Gastrocnemius medialis (tissue), 4 donors: Measurements from ENCODE around the gene TCP11L2. TPM values are rescaled to one million over a fixed set of nuclear protein-coding genes. Genes with fewer than 3 reads are reported as not detected.

Experiments
- ATAC-seq, 2 donors: fragments of 150-250 bp; one replicate each; pipeline ENCODE4 v1.9.1; 2016
- DNase-seq, 2 donors: peaks; one replicate each; pipeline ENCODE4 v3.0.0-alpha.2; 2019
- H3K27ac ChIP-seq, 4 donors: fragments of 200-600 bp; sonication (generic); 1 replicate in 1 of 4; 2 replicates in 3 of 4; pipeline ENCODE4 v1.5.1; 2016 to 2018; ENCODE audit warnings: mild to moderate bottlenecking in 2 of 4, moderate library complexity in 1 of 4
- H3K27me3 ChIP-seq, 3 donors: fragments of 200-600 bp; sonication (generic) in 2 of 3; 1 replicate in 1 of 3; 2 replicates in 2 of 3; pipeline versions ENCODE4 v1.5.1 to v1.6.0; 2016 to 2019; ENCODE audit warnings: mild to moderate bottlenecking in 1 of 3, moderate library complexity in 1 of 3
- H3K36me3 ChIP-seq, 2 donors: fragments of 200-600 bp; sonication (generic) in 1 of 2; one replicate each; pipeline ENCODE4 v1.5.1; 2017 to 2018
- H3K4me1 ChIP-seq, 2 donors: fragments of 200-600 bp; sonication (generic) in 1 of 2; one replicate each; pipeline ENCODE4 v1.5.1; 2016 to 2017; ENCODE audit warnings: mild to moderate bottlenecking in 2 of 2
- H3K4me3 ChIP-seq, 4 donors: fragments of 200-600 bp; sonication (generic) in 3 of 4; 1 replicate in 1 of 4; 2 replicates in 3 of 4; pipeline ENCODE4 v1.5.1; 2016 to 2019; ENCODE audit warnings: mild to moderate bottlenecking in 2 of 4
- H3K9me3 ChIP-seq, 3 donors: fragments of 200-600 bp; sonication (generic) in 2 of 3; 1 replicate in 1 of 3; 2 replicates in 2 of 3; pipeline ENCODE4 v1.5.1; 2016 to 2019
- CTCF ChIP-seq, 5 experiments: fragments of 450-650 bp in 3 of 5; fragments of 200-600 bp in 2 of 5; sonication (generic) in 2 of 5; IDR thresholded peaks in 4 of 5; conservative IDR thresholded peaks in 1 of 5; 1 replicate in 4 of 5; 2 replicates in 1 of 5; pipeline ENCODE4 v1.5.1; 2016 to 2019; ENCODE audit warnings: antibody characterized with exemption in 5 of 5, mild to moderate bottlenecking in 3 of 5, moderate library complexity in 3 of 5
- POLR2A ChIP-seq, 2 donors: fragments of 450-650 bp; IDR thresholded peaks; one replicate each; pipeline ENCODE4 v1.6.1; 2017; ENCODE audit warnings: antibody characterized with exemption in 2 of 2, mild to moderate bottlenecking in 2 of 2, moderate library complexity in 2 of 2
- in situ Hi-C, 4 donors: fragments of 200-750 bp; cut with MboI; loops; one replicate each; pipeline versions ENCODE4 v1.15.0 to v1.8.0; 2017; ENCODE audit warnings: low sequenced_read_pairs in 4 of 4
- intact Hi-C: fragments of 100-400 bp; cut with DNase I; formaldehyde crosslinking; loops from one replicate; pipeline ENCODE4 v1.15.1; 2023; ENCODE audit warnings: low total_unique reads
- total RNA-seq, 4 donors: library from RNA; depleted of rRNA; stranded (reverse); fragments of >200 nt; gene quantifications; one replicate each; pipeline versions ENCODE4 v1.1.0 to v1.2.3, GENCODE V29; 2016

TCP11L2 gene
- total RNA-seq, 4 donors from 2014 or later, result 39.1 to 51.7 (median 43.9) TPM

DNA sequence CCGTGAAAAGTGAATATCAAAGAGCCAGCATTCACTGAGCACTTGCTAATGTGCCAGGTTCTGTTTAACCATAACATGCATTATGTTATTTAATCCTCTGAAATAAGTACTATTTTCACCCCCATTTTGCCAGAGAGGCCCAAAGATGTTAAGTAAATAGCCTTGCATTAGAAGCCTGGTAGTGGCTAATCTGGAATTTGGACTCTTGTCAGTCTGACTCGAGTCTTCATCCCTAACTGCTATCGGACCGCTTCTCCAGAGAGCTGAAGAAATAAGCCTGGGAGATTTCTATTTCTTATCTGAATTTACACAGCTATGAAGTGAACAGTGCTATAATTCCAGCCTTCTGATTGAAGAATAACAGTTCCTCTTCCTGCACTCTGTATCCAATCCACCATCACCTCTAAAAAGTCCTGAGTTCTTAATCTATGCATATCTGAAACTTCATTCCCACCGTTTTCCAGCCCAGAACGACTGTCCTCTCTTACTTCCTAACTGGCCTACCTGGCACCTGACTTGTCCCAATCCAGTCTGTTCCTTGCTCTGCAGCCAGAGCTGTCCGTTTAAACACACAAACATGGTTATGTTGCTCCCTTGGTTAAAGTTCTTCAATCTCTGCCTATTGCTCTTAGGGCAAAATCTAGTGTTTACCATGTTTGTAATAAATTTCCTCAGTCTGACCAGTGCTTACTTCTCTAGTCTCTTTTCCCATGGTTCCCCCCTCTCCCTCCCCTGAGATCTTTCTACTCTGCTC, 57.3 kb downstream of the TCP11L2 start:
- Histone ChIP-seq H3K9me3 (no peaks in the 10 kb centered on the region), H3K27ac (peak overlapping the region; percentile 87 to 96 (median 91)), H3K4me1 (peaks cover 16 to 18% of the 10 kb centered on the region in 2 donors), H3K27me3 (no peaks in the 10 kb centered on the region), H3K4me3 (no peak overlapping the region), H3K36me3 (no peaks in the 10 kb centered on the region)
- TF ChIP-seq POLR2A (IDR thresholded peaks at IDR 0.05) (no peak), CTCF (IDR thresholded peaks at IDR 0.05 in 4 of 5, conservative IDR thresholded peaks at IDR 0.05 in 1 of 5) (no peak)
- in situ Hi-C loops (loop anchor here in 2 of 4 donors (10.0 kb wide), 2 partner anchors 55 to 135 kb away; partner anchors contain the start of gene TCP11L2 (in 1 of the 2)), intact Hi-C loops (loop anchor here (2.0 to 10.0 kb wide), 5 partner anchors 58 to 945 kb away; partner anchors contain the start of genes CRY1 and TCP11L2)
- DNase-seq, result no peak
- ATAC-seq, result no peak

DNA sequence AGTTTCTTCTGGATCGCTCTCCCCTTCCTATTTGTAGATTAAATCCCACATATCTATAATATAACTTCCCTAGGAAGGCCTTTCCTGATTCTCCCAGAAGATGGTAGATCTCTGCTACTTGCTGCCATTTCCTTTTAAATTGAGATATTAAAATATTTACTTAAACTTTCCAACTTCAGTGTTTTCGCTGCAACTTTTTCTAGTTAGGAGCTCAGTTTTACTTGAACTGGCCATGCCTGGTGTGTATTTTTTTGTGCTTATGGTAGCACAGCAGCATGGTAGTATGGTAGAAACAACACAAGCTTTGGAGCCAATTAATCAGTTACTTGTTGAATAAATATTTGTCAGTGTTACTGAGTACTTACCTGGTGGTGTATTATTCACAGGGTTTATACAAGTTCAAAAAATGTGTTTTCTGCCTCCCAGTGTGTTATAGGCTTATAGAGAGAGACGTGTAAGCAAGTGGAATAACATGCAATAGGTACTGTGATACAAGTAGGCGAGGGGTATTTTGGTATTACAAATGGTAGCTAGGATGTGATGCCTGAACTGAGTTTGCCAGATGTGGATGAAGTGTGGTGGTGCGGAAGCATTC, 58.0 kb downstream of the TCP11L2 start:
- ATAC-seq (no peak), DNase-seq (no peak)
- Histone ChIP-seq H3K36me3 (no peaks in the 10 kb centered on the region), H3K4me1 (peaks cover 16 to 18% of the 10 kb centered on the region in 2 donors), H3K9me3 (no peaks in the 10 kb centered on the region), H3K4me3 (no peak overlapping the region), H3K27ac (peak overlapping the region in 1 of 4 donors; percentile 87), H3K27me3 (no peaks in the 10 kb centered on the region)
- intact Hi-C loops, result no loop called here
- in situ Hi-C loops, result no loop called here
- TF ChIP-seq CTCF (IDR thresholded peaks at IDR 0.05 in 4 of 5, conservative IDR thresholded peaks at IDR 0.05 in 1 of 5), result no peak
- no peak for TF ChIP-seq POLR2A (IDR thresholded peaks at IDR 0.05)

DNA sequence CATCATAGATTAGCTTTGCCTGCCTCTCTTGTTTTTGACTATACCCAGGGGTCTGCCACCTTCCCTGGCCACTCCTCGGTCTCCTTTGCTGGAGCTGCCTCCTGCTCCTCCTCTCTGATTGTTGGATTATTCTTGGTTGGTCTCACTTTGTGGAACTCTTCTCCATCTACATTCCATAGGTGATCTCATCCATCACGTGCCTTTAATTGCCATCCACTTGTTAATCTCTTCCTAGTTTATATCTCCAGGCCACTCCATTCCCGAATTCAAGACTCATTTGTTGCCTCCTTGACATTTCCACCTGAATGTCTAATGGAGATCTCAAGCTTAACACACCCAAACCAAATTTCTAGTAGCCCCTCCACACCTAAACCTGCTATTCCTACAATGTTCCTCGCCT, 60.4 kb downstream of the TCP11L2 start:
- no peaks in the 10 kb centered on the region for H3K27me3 ChIP-seq
- DNase-seq (no peak), ATAC-seq (no peak)
- TF ChIP-seq CTCF (IDR thresholded peaks at IDR 0.05 in 4 of 5, conservative IDR thresholded peaks at IDR 0.05 in 1 of 5), result no peak
- TF ChIP-seq POLR2A (IDR thresholded peaks at IDR 0.05), result no peak
- in situ Hi-C loops, result no loop called here
- peaks cover 7 to 10% of the 10 kb centered on the region in 2 donors for H3K4me1 ChIP-seq
- no peak overlapping the region for H3K4me3 ChIP-seq
- H3K9me3 ChIP-seq, result no peaks in the 10 kb centered on the region
- no peak overlapping the region for H3K27ac ChIP-seq
- intact Hi-C loops, result no loop called here
- H3K36me3 ChIP-seq, result no peaks in the 10 kb centered on the region

GRCh38 chr12:106364261-106364660, 61.7 kb downstream of the TCP11L2 start:
- intact Hi-C loops, result no loop called here
- Histone ChIP-seq H3K9me3 (no peaks in the 10 kb centered on the region), H3K27me3 (no peaks in the 10 kb centered on the region), H3K4me3 (no peak overlapping the region), H3K4me1 (peaks cover 0 to 2% of the 10 kb centered on the region in 2 donors), H3K36me3 (peaks cover 0 to 5% of the 10 kb centered on the region in 2 donors), H3K27ac (no peak overlapping the region)
- in situ Hi-C loops, result no loop called here
- TF ChIP-seq POLR2A (IDR thresholded peaks at IDR 0.05), result no peak
- no peak for DNase-seq
- ATAC-seq, result no peak

GRCh38 chr12:106369624-106370346, 67.3 kb downstream of the TCP11L2 start:
- Histone ChIP-seq H3K4me3 (no peak overlapping the region), H3K27ac (no peak overlapping the region), H3K27me3 (no peaks in the 10 kb centered on the region), H3K36me3 (peaks cover 0 to 20% of the 10 kb centered on the region in 2 donors), H3K4me1 (no peaks in the 10 kb centered on the region), H3K9me3 (no peaks in the 10 kb centered on the region)
- intact Hi-C loops, result no loop called here
- TF ChIP-seq POLR2A (IDR thresholded peaks at IDR 0.05), result no peak
- no peak for TF ChIP-seq CTCF (IDR thresholded peaks at IDR 0.05 in 4 of 5, conservative IDR thresholded peaks at IDR 0.05 in 1 of 5)
- no peak for ATAC-seq
- in situ Hi-C loops, result no loop called here
- DNase-seq, result no peak
